Naive B cell (primary cell): ENCODE measurements around the gene IDH3G. TPM values are rescaled to one million over a fixed set of nuclear protein-coding genes. Genes with fewer than 3 reads are reported as not detected.

Experiments used
- ATAC-seq, 2 donors: fragments of 150-1000 bp; cut with Tn5 transposase; 2 replicates each; pipeline ENCODE4 v1.10.0; 2021; ENCODE audit warnings: low read depth in 2 of 2, mild to moderate bottlenecking in 2 of 2, moderate library complexity in 2 of 2
- DNase-seq: peaks from one replicate; pipeline ENCODE4 v3.0.0; 2022
- H3K27ac Mint-ChIP-seq, 6 donors: one replicate each; pipeline ENCODE4 v1.8.0; 2020 to 2022; ENCODE audit warnings: mild to moderate bottlenecking in 6 of 6, mixed read lengths in 6 of 6, moderate library complexity in 5 of 6, inconsistent platforms in 2 of 6
- H3K27me3 Mint-ChIP-seq, 3 donors: one replicate each; pipeline ENCODE4 v1.8.0; 2021 to 2022; ENCODE audit warnings: mixed read lengths in 3 of 3, mild to moderate bottlenecking in 1 of 3
- H3K36me3 Mint-ChIP-seq, 2 donors: one replicate each; pipeline ENCODE4 v1.8.0; 2020 to 2022; ENCODE audit warnings: mixed read lengths in 2 of 2, inconsistent platforms in 1 of 2, mild to moderate bottlenecking in 1 of 2
- H3K4me1 Mint-ChIP-seq, 3 donors: one replicate each; pipeline ENCODE4 v1.8.0; 2020 to 2022; ENCODE audit warnings: mixed read lengths in 3 of 3, inconsistent platforms in 1 of 3, mild to moderate bottlenecking in 1 of 3, moderate library complexity in 1 of 3
- H3K4me3 Mint-ChIP-seq, 8 donors: one replicate each; pipeline ENCODE4 v1.8.0; 2020 to 2022; ENCODE audit warnings: mild to moderate bottlenecking in 8 of 8, mixed read lengths in 8 of 8, moderate library complexity in 8 of 8, inconsistent platforms in 2 of 8
- H3K9me3 Mint-ChIP-seq, 7 donors: one replicate each; pipeline ENCODE4 v1.8.0; 2020 to 2022; ENCODE audit warnings: mixed read lengths in 7 of 7, mild to moderate bottlenecking in 5 of 7, inconsistent platforms in 2 of 7, moderate library complexity in 1 of 7
- polyA plus RNA-seq, 6 donors: library from polyadenylated mRNA; unstranded; fragments of 300-500 nt; fragmentation: Illumina TruSeq; gene quantifications; one replicate each; pipeline ENCODE4 v1.2.3, GENCODE V29; 2021; ENCODE audit warnings: low read depth in 6 of 6

The IDH3G gene
- 100 to 1,000 TPM in 1 of 6 donors, 10 to 100 TPM in 5; 78.9 to 112 (median 94.3) TPM for polyA plus RNA-seq

GRCh38 chrX:153794018-153794896, at the start of gene IDH3G, which contains the start of gene SSR4:
TSS of gene IDH3G (minus strand) at chrX:153794375. CDS start at chrX:153794326, 49 bp downstream.
TSS of gene SSR4 (plus strand) at chrX:153794668. CDS start at chrX:153794688, 20 bp downstream.
- Mint-ChIP-seq H3K9me3 (peaks cover 0 to 5% (median 0%) of the 10 kb centered on the region in 7 donors), H3K36me3 (peaks cover 0 to 7% of the 10 kb centered on the region in 2 donors)
- peak; percentile 90 to 91 for ATAC-seq

GRCh38 chrX:153836921-153837320, 42.7 kb upstream of the IDH3G start:
- Mint-ChIP-seq H3K27me3 (peaks cover 4 to 33% (median 5%) of the 10 kb centered on the region in 3 donors), H3K27ac (no peak overlapping the region), H3K4me1 (no peaks in the 10 kb centered on the region), H3K4me3 (no peak overlapping the region), H3K9me3 (peaks cover 0 to 4% (median 0%) of the 10 kb centered on the region in 7 donors), H3K36me3 (peaks cover 0 to 6% of the 10 kb centered on the region in 2 donors)
- no peak for ATAC-seq
- no peak for DNase-seq

More at GRCh38 chrX:153794018-153794896, at the start of gene IDH3G, which contains the start of gene SSR4:
- H3K27ac Mint-ChIP-seq: peak within 1 kb of the TSS; percentile 89 to 96 (median 93)
- peaks cover 20 to 32% (median 21%) of the 10 kb centered on the region in 3 donors for H3K4me1 Mint-ChIP-seq
- peak; percentile 94 for DNase-seq
- no peaks in the 10 kb centered on the region for H3K27me3 Mint-ChIP-seq
- H3K4me3 Mint-ChIP-seq: peak within 1 kb of the TSS; percentile 84 to 98 (median 92)

GRCh38 chrX:153832728-153833127, 38.6 kb upstream of the IDH3G start:
- Mint-ChIP-seq H3K27me3 (peaks cover 3 to 39% (median 24%) of the 10 kb centered on the region in 3 donors), H3K9me3 (peaks cover 0 to 5% (median under 1%) of the 10 kb centered on the region in 7 donors), H3K36me3 (peaks cover 0 to 6% of the 10 kb centered on the region in 2 donors), H3K4me3 (no peak overlapping the region), H3K4me1 (peaks cover 4 to 6% (median 5%) of the 10 kb centered on the region in 3 donors), H3K27ac (no peak overlapping the region)
- DNase-seq (no peak), ATAC-seq (no peak)

DNA sequence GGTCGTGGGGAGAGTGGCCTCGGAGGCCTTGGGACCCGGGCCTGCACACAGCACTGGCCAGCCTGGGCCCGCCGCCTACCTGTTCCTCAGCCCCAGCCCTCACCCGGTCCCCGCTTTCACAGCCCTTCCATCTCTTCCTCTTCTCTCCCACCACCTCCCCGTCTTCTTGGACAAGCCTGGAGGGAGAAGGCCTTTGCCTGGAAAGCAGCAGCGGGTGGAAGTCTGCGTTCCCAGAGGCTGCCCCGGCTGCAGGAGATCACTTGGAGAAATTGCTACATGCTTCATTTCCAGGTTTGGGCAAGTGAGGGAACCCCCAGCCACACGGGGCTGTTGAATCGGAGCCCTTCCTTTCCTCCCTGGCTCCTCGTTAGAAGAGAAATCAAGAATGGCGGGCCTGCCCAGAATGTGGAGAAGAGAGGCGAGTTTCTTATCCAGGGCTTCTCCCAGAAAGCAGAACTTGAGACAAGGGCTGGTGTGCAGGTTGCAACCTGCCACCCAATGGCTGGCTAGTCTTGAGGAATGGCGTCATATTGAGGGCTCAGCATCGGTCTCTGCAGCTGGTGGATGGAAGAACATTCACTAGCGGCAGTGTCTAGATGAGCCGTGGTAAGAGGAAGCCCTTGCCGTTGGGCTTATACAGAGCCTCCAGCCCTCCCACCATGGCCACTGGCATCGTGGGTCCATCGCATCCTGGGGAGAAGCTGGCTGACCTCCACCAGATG, 37.4 kb upstream of the IDH3G start:
- H3K27me3 Mint-ChIP-seq: peaks cover 14 to 40% (median 33%) of the 10 kb centered on the region in 3 donors
- H3K36me3 Mint-ChIP-seq: peaks cover 0 to 6% of the 10 kb centered on the region in 2 donors
- DNase-seq (no peak), ATAC-seq (no peak)
- peak overlapping the region in 1 of 6 donors; percentile 26 for H3K27ac Mint-ChIP-seq
- H3K4me3 Mint-ChIP-seq: peak overlapping the region in 6 of 8 donors; percentile 51 to 79 (median 68)
- peaks cover 5 to 8% (median 6%) of the 10 kb centered on the region in 3 donors for H3K4me1 Mint-ChIP-seq
- H3K9me3 Mint-ChIP-seq: peaks cover 0 to 10% (median 1%) of the 10 kb centered on the region in 7 donors

GRCh38 chrX:153830640-153831428, 36.7 kb upstream of the IDH3G start:
- Mint-ChIP-seq H3K4me3 (peak overlapping the region in 2 of 8 donors; percentile 20 to 56), H3K9me3 (peaks cover 0 to 10% (median 1%) of the 10 kb centered on the region in 7 donors), H3K36me3 (peaks cover 0 to 6% of the 10 kb centered on the region in 2 donors), H3K27ac (no peak overlapping the region), H3K27me3 (peaks cover 14 to 38% (median 34%) of the 10 kb centered on the region in 3 donors), H3K4me1 (peaks cover 5 to 8% (median 6%) of the 10 kb centered on the region in 3 donors)
- ATAC-seq (no peak), DNase-seq (no peak)

DNA sequence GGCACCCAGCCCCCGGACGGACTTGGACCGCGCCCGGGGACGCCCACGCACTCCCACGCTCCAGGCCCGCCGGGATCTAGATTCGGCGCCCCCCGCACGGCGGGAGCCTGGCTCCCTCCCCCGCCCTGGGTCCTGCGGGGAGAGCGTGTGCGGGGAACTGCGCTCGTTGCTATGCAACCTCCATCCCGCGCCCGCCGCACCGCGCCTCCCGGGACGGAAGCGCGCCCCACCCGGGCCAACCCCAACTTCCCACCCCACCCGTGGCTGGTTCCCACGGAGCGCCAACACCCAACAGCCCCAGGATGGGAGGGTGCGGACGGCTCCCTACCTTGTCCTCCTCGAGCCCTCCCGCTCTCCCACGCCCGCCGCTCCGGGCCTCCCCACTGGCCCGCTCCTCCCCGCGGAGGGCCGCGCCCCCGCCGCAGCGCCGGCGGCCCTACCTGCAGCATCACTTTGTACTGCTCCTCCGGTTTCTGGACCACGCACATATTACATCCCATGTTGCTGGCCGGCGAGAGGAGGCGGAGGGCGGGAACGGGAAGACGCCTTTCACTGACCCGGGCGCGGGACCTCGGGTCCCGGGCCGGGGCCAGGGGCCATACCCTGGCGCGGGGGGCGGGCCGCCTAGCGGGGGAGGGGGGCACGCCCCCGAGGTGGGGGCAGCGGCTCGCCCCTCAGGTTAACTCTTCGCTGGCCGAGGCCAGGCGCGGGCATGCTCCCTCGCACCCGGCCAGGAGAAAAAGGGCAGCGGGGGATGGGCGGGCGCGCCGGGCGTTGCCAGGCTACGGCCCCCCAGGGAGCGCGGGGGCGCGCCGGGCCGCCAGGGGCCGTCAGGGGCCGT, 35.8 kb upstream of the IDH3G start, which contains the start of gene PDZD4:
Gene PDZD4 (minus strand): TSS at position 746 of the 841 bp plus-strand sequence. CDS start 246 bp downstream, at position 500.
- H3K27ac Mint-ChIP-seq: peak within 1 kb of the TSS in 1 of 6 donors; percentile 56
- peak within 1 kb of the TSS; percentile 63 to 82 (median 72) for H3K4me3 Mint-ChIP-seq
- H3K36me3 Mint-ChIP-seq: peaks cover 0 to 6% of the 10 kb centered on the region in 2 donors
- DNase-seq (no peak), ATAC-seq (peak; percentile 35 to 45)
- H3K9me3 Mint-ChIP-seq: peaks cover 0 to 10% (median 1%) of the 10 kb centered on the region in 7 donors
- H3K27me3 Mint-ChIP-seq: peaks cover 14 to 46% (median 42%) of the 10 kb centered on the region in 3 donors
- H3K4me1 Mint-ChIP-seq: peaks cover 5 to 8% (median 6%) of the 10 kb centered on the region in 3 donors

GRCh38 chrX:153829549-153829798, 35.3 kb upstream of the IDH3G start:
- H3K4me1 Mint-ChIP-seq: peaks cover 5 to 8% (median 6%) of the 10 kb centered on the region in 3 donors
- H3K4me3 Mint-ChIP-seq: peak overlapping the region; percentile 63 to 82 (median 71)
- DNase-seq: no peak
- H3K9me3 Mint-ChIP-seq: peaks cover 0 to 7% (median 1%) of the 10 kb centered on the region in 7 donors
- peak in 1 of 2 donors; percentile 16 for ATAC-seq
- peaks cover 0 to 3% of the 10 kb centered on the region in 2 donors for H3K36me3 Mint-ChIP-seq
- H3K27me3 Mint-ChIP-seq: peaks cover 11 to 50% (median 47%) of the 10 kb centered on the region in 3 donors
- H3K27ac Mint-ChIP-seq: peak overlapping the region in 1 of 6 donors; percentile 56

DNA sequence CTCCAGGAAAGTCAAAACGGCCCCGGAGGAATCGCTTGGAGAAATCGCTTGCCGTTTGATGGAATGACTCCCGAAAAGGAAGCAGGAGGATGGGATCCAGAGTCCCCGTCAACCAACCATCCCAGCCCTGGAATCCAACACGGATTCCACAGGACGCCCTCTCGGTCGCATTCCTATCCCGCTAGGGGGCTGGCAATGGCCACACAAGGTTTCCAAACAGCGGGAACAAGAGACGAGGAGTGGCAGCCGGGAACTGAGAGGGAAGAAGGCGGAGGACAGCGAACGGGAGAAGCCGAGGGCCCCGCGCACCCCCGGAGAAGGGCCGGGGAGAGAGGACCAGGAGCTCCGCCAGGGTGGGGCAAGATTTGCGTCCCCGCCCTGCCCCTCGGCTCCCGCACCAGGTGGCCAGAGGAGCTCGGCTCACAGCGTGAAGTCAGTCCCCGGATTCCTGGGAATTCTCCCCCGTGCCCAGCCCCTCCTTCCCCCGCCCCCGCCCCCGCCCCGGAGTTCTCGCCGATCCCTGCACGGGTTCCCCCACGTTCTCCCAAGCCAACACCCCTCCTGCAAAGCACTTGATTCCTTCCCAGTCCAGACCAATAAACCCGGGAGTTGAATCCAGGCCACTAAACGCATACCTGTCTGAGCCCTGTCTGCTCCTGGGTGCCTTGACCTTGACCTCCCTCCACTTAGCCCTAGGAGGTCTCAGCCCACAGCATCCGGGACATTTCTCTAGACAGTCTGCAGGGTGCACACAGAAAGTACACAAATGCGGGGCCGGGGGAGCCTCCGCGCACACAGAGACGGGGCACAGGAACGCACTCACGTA, 34.8 kb upstream of the IDH3G start:
- H3K9me3 Mint-ChIP-seq: peaks cover 0 to 7% (median 1%) of the 10 kb centered on the region in 7 donors
- peaks cover 11 to 56% (median 53%) of the 10 kb centered on the region in 3 donors for H3K27me3 Mint-ChIP-seq
- peaks cover 0 to 3% of the 10 kb centered on the region in 2 donors for H3K36me3 Mint-ChIP-seq
- H3K4me1 Mint-ChIP-seq: peaks cover 5 to 8% (median 6%) of the 10 kb centered on the region in 3 donors
- DNase-seq: no peak
- H3K4me3 Mint-ChIP-seq: peak overlapping the region; percentile 63 to 82 (median 71)
- peak overlapping the region in 2 of 6 donors; percentile 56 to 77 for H3K27ac Mint-ChIP-seq
- ATAC-seq: peak; percentile 45 to 55

DNA sequence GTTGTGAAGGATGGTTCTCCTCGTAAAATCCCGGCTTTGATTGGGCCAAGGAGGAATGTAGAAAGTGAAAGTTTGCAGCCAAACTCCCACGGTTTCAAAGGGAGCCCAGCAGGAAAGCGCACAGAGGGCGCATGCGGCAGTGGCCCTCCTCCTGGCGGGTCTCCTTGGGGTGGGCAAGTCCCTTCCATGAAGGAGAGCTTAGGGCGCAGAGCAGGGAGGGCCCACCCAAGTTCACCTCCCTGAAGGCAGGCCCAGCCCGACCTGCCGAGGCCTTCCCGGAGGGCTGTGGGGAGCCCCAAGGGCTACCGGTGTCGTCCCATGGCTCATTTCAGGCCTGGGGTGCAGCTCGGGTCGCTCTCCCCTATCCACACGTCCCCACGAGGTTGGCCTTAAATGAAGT, 34.1 kb upstream of the IDH3G start:
- no peak overlapping the region for H3K27ac Mint-ChIP-seq
- DNase-seq (no peak), ATAC-seq (no peak)
- peak overlapping the region in 5 of 8 donors; percentile 12 to 50 (median 20) for H3K4me3 Mint-ChIP-seq
- peaks cover 0 to 3% of the 10 kb centered on the region in 2 donors for H3K36me3 Mint-ChIP-seq
- peaks cover 0 to 7% (median 1%) of the 10 kb centered on the region in 7 donors for H3K9me3 Mint-ChIP-seq
- H3K4me1 Mint-ChIP-seq: peaks cover 5 to 8% (median 6%) of the 10 kb centered on the region in 3 donors
- peaks cover 14 to 59% (median 58%) of the 10 kb centered on the region in 3 donors for H3K27me3 Mint-ChIP-seq

GRCh38 chrX:153827903-153828302, 33.7 kb upstream of the IDH3G start:
- no peak for ATAC-seq
- no peak overlapping the region for H3K27ac Mint-ChIP-seq
- no peak for DNase-seq
- peaks cover 5 to 8% (median 6%) of the 10 kb centered on the region in 3 donors for H3K4me1 Mint-ChIP-seq
- peak overlapping the region in 5 of 8 donors; percentile 12 to 53 (median 33) for H3K4me3 Mint-ChIP-seq
- no peaks in the 10 kb centered on the region for H3K36me3 Mint-ChIP-seq
- peaks cover 14 to 58% (median 55%) of the 10 kb centered on the region in 3 donors for H3K27me3 Mint-ChIP-seq
- H3K9me3 Mint-ChIP-seq: peaks cover 0 to 7% (median 1%) of the 10 kb centered on the region in 7 donors

DNA sequence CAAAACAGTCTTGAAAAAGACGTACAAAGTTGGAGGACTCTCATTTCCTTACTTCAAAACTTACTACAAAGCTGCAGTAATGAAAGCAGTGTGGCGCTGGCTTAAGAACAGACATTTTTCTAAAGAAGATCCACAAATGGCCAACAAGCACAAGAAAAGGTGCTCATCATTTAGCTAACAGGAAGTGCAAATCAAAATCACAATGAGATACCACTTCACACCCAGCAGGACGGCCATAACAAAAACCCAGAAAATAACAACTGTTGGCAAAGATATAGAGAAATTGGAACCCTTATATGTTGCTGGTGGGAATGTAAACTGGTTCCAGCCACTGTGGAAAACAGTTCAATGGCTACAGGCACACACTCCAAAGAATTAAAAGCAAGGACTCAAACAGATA, 32.8 kb upstream of the IDH3G start:
- ATAC-seq: no peak
- H3K4me3 Mint-ChIP-seq: peak overlapping the region in 1 of 8 donors; percentile 12
- no peak for DNase-seq
- no peak overlapping the region for H3K27ac Mint-ChIP-seq
- no peaks in the 10 kb centered on the region for H3K36me3 Mint-ChIP-seq
- H3K9me3 Mint-ChIP-seq: peaks cover 0 to 7% (median 0%) of the 10 kb centered on the region in 7 donors
- peaks cover 14 to 61% (median 49%) of the 10 kb centered on the region in 3 donors for H3K27me3 Mint-ChIP-seq
- H3K4me1 Mint-ChIP-seq: peaks cover 9 to 14% (median 13%) of the 10 kb centered on the region in 3 donors
